Body of pancreas (tissue), 4 donors: ENCODE measurements around the gene RNF152. TPM values are rescaled to one million over a fixed set of nuclear protein-coding genes. Genes with fewer than 3 reads are reported as not detected.

Source experiments
- ATAC-seq: fragments of 150-250 bp; one replicate; pipeline ENCODE4 v1.9.1; 2016
- DNase-seq, 4 donors: peaks; one replicate each; pipeline ENCODE4 v3.0.0-alpha.2; 2019
- H3K27ac ChIP-seq, 4 donors: fragments of 200-600 bp; sonication (generic); 1 replicate in 3 of 4; 2 replicates in 1 of 4; pipeline versions ENCODE4 v1.5.1 to v1.6.1; 2016 to 2019; ENCODE audit warnings: mild to moderate bottlenecking in 1 of 4, mixed read lengths in 1 of 4, moderate library complexity in 1 of 4
- H3K27me3 ChIP-seq, 2 donors: fragments of 200-600 bp; sonication (generic); one replicate each; pipeline ENCODE4 v1.6.0; 2016; ENCODE audit warnings: mild to moderate bottlenecking in 1 of 2
- H3K36me3 ChIP-seq, 2 donors: fragments of 200-600 bp; sonication (generic); replicated peaks in 1 of 2; 2 replicates each; pipeline ENCODE4 v1.5.1; 2016; ENCODE audit warnings: low read depth in 2 of 2; ENCODE audit not compliant: insufficient read depth in 1 of 2
- H3K4me1 ChIP-seq: fragments of 200-600 bp; sonication (generic); one replicate; pipeline ENCODE4 v1.6.0; 2016
- H3K4me3 ChIP-seq, 2 donors: fragments of 200-600 bp; sonication (generic); 1 replicate in 1 of 2; 2 replicates in 1 of 2; pipeline ENCODE4 v1.5.1; 2016 to 2019
- H3K9me3 ChIP-seq, 3 donors: fragments of 200-600 bp; sonication (generic); 1 replicate in 2 of 3; 2 replicates in 1 of 3; pipeline ENCODE4 v1.5.1; 2016
- POLR2A ChIP-seq, 3 donors: fragments of 450-650 bp; IDR thresholded peaks; one replicate each; pipeline ENCODE4 v1.6.1; 2016; ENCODE audit warnings: antibody characterized with exemption in 3 of 3, mild to moderate bottlenecking in 2 of 3
- WGBS, 2 donors: methylation state at CpG; one replicate each; pipeline ENCODE4 v1.1.5; 2017; 5-methylcytosine and 5-hydroxymethylcytosine counted together
- intact Hi-C: fragments of 100-400 bp; cut with DNase I; formaldehyde crosslinking; loops from one replicate; pipeline ENCODE4 v1.15.1; 2023
- total RNA-seq, 2 donors: library from RNA; depleted of rRNA; stranded (reverse); fragments of >200 nt; gene quantifications; one replicate each; pipeline ENCODE4 v1.1.0, GENCODE V29; 2016
- TF ChIP-seq, protein P1 (sequence below), 7 experiments: fragments of 450-650 bp in 4 of 7; fragments of 200-600 bp in 3 of 7; sonication (generic) in 3 of 7; IDR thresholded peaks; one replicate each; pipeline ENCODE4 v1.5.1; 2016 to 2019; ENCODE audit warnings: antibody characterized with exemption in 7 of 7

RNF152 gene
- total RNA-seq, 2 donors from 2014 or later = 7.8 to 11.5 TPM

DNA sequence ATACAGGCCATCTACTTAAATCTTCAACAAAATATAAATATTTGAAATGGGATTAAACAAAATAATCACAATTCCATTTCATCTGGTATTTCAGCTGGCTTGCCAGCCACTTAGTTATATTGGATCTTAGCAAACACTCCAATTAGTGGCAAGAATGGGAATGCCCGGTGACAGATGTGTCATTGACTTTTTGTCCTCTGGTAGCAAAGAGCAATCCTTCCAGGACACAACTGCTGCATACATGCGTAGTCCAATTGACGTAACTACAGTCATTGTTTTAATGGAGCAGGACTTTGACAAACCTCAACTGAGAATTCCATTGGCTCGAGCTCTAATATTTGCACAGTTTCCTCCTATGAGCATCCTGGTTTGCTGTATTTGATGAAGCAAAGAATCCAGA, 69.9 kb downstream of the RNF152 start:
- H3K4me1 ChIP-seq = no peaks in the 10 kb centered on the region
- no peaks in the 10 kb centered on the region for H3K27me3 ChIP-seq
- 86 to 96% methylated on average over 4 of the region's 4 CpGs for WGBS, 2 donors
- TF ChIP-seq, protein P1, sequence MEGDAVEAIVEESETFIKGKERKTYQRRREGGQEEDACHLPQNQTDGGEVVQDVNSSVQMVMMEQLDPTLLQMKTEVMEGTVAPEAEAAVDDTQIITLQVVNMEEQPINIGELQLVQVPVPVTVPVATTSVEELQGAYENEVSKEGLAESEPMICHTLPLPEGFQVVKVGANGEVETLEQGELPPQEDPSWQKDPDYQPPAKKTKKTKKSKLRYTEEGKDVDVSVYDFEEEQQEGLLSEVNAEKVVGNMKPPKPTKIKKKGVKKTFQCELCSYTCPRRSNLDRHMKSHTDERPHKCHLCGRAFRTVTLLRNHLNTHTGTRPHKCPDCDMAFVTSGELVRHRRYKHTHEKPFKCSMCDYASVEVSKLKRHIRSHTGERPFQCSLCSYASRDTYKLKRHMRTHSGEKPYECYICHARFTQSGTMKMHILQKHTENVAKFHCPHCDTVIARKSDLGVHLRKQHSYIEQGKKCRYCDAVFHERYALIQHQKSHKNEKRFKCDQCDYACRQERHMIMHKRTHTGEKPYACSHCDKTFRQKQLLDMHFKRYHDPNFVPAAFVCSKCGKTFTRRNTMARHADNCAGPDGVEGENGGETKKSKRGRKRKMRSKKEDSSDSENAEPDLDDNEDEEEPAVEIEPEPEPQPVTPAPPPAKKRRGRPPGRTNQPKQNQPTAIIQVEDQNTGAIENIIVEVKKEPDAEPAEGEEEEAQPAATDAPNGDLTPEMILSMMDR (IDR thresholded peaks at IDR 0.05) = no peak
- TF ChIP-seq POLR2A (IDR thresholded peaks at IDR 0.05) = no peak
- no peak overlapping the region for H3K4me3 ChIP-seq
- ATAC-seq = no peak
- no peaks in the 10 kb centered on the region for H3K36me3 ChIP-seq
- DNase-seq = no peak
- intact Hi-C loops = no loop called here
- H3K9me3 ChIP-seq = no peaks in the 10 kb centered on the region
- no peak overlapping the region for H3K27ac ChIP-seq

DNA sequence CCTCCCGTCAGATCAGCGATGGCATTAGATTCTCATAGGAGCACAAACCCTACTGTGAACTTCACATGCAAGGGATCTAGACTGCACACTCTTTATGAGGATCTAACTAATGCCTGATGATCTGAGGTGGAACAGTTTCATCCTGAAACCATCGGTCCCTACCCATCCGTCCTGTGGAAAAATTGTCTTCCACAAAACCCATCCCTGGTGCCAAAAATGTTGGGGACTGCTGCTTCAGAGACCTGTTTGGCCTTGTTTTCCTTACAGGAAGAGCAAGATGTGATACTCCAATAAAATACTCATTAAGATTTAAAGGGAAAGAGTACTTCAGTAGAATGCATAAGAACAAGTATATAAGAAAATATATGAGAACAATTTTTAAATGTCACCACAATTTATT, 71.1 kb downstream of the RNF152 start:
- H3K4me3 ChIP-seq = no peak overlapping the region
- WGBS, 2 donors = 89 to 91% methylated on average over 4 of the region's 4 CpGs
- no peak for ATAC-seq
- no peaks in the 10 kb centered on the region for H3K27me3 ChIP-seq
- TF ChIP-seq, protein P1 (IDR thresholded peaks at IDR 0.05) = no peak
- no peak for TF ChIP-seq POLR2A (IDR thresholded peaks at IDR 0.05)
- H3K27ac ChIP-seq = no peak overlapping the region
- intact Hi-C loops = no loop called here
- H3K4me1 ChIP-seq = no peaks in the 10 kb centered on the region
- DNase-seq = no peak
- H3K36me3 ChIP-seq = no peaks in the 10 kb centered on the region
- H3K9me3 ChIP-seq = no peaks in the 10 kb centered on the region

DNA sequence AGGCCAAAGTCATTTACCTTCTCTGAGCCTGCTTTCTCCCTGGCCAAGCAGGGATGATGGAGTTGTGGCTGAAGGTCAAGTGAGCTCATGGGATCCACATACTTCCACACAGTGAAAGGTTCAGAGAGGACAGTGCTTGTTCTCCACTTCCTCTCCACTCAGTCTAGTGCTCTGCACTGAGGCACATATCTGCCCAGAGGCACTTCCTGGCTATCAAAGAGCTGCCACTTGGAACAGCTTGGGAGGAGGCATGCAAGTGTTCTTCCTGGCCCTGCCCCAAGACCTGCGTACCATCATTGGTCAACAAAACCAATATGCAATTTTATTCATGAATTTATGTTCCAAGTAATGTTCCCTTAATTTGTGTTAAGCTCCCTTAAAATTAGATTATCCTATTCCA, 71.9 kb downstream of the RNF152 start:
- no peaks in the 10 kb centered on the region for H3K9me3 ChIP-seq
- no peak for ATAC-seq
- H3K27me3 ChIP-seq = no peaks in the 10 kb centered on the region
- 84 to 86% methylated on average over 1 of the region's 1 CpG for WGBS, 2 donors
- H3K27ac ChIP-seq = no peak overlapping the region
- TF ChIP-seq POLR2A (IDR thresholded peaks at IDR 0.05) = no peak
- TF ChIP-seq, protein P1 (IDR thresholded peaks at IDR 0.05) = no peak
- no peaks in the 10 kb centered on the region for H3K4me1 ChIP-seq
- H3K4me3 ChIP-seq = no peak overlapping the region
- no peak for DNase-seq
- intact Hi-C loops = no loop called here
- no peaks in the 10 kb centered on the region for H3K36me3 ChIP-seq

DNA sequence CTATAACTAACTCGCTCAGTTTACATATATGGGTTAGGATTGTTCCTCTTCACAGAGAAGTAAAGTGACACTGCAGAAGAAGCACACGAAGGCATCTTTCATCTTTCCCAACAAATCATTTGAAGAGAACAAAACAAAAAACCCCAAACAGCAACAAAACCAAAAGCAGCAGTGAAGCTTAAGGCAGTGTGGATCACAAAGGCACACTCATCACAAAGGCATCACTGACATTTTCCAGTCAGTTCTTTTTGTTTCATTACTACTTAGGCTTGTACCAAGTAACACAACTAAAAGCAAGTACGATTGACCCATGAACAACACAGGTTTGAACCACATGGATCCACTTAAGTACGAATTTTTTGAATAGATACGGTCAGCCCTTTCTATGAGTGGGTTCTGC, 75.7 kb downstream of the RNF152 start:
- 73 to 87% methylated on average over 5 of the region's 5 CpGs for WGBS, 2 donors
- Histone ChIP-seq H3K27me3 (no peaks in the 10 kb centered on the region), H3K4me1 (no peaks in the 10 kb centered on the region), H3K4me3 (no peak overlapping the region), H3K36me3 (no peaks in the 10 kb centered on the region), H3K27ac (no peak overlapping the region), H3K9me3 (no peaks in the 10 kb centered on the region)
- intact Hi-C loops = no loop called here
- DNase-seq (no peak), ATAC-seq (no peak)
- no peak for TF ChIP-seq POLR2A (IDR thresholded peaks at IDR 0.05)
- TF ChIP-seq, protein P1 (IDR thresholded peaks at IDR 0.05) = no peak

DNA sequence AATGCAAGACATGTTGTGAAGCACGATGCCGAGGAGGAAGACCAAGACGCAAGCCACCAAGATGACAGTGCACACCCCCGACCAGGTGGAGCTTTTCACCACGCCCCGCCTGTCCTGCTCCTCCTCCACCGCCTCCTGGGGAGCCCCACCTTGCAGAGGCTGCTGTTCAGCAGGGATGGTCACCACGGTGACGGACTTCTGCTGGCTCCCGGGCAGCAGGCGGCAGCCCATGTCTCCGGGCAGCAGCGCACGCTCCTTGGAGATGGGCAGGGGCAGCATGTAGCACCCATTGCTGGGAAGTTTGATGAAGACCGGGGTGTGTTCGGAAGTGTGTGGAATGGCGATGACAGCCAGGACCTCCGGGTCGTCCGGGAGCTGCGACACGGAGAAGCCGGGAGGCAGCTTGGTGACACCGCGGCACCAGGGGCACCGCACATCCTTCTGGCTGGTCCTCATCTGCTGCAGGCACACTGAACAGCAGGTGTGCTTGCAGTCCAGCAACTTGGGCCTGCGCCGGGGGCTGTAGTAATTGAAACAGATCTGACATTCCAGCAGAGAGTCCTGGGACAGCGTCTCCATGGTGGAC, 76.8 kb downstream of the RNF152 start:
- intact Hi-C loops = no loop called here
- H3K36me3 ChIP-seq = no peaks in the 10 kb centered on the region
- H3K27me3 ChIP-seq = no peaks in the 10 kb centered on the region
- ATAC-seq = no peak
- no peak overlapping the region for H3K4me3 ChIP-seq
- H3K9me3 ChIP-seq = no peaks in the 10 kb centered on the region
- H3K4me1 ChIP-seq = no peaks in the 10 kb centered on the region
- TF ChIP-seq, protein P1 (IDR thresholded peaks at IDR 0.05) = no peak
- TF ChIP-seq POLR2A (IDR thresholded peaks at IDR 0.05) = no peak
- WGBS, 2 donors = 95 to 96% methylated on average over 16 to 29 of the region's 29 CpGs
- H3K27ac ChIP-seq = no peak overlapping the region
- no peak for DNase-seq
